HG02623 (cell line): ENCODE results near the gene TRMU.
"Not testable (repeated sequence)": the region's sequence is repeated elsewhere in the genome, so short reads cannot be mapped to it uniquely, and the experiment has no call there.

Experiments used
- ATAC-seq: cut with Tn5 transposase; IDR thresholded peaks from one replicate; pipeline ENCODE4 v1.9.1; 2021; ENCODE audit warnings: moderate library complexity; ENCODE audit not compliant: unreplicated experiment

TRMU gene

DNA sequence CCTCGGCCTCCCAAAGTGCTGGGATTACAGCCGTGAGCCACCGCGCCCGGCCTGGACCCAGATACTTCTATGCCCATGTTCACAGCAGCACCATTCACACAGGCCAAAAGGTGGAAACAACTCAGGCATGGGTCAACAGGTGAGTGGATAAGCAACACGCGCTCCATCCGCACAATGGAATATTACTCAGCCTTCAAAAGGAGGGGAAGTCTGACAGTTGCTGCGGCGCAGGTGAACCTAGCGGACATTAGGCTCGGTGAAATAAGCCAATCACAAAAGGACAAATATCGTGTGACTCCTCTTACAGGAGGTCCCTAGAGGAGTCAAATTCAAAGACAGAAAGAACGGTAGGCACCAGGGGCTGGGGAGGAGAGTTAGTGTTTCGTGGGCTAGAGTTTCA, 47.0 kb downstream of the TRMU start:
- no peak for ATAC-seq

DNA sequence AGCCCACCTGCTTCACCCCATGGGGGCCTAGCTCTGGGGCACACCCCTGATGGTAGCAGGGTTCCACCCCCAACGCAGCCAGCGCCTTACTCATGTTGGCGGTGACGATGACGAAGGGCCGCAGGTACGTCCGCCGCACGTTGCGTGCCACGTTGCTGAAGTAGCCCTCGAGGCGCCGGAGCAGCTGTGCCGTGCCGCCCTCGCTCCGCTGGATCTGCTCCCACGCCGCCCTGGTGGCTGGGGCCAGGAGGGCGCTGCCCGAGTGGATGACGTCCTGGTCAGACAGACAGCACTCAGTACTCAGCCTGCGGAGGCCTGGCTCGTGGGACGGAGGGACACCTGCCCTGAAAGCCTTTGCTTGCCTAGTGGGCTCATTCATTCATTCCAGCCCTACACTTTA, 50.8 kb downstream of the TRMU start:
- ATAC-seq: no peak

DNA sequence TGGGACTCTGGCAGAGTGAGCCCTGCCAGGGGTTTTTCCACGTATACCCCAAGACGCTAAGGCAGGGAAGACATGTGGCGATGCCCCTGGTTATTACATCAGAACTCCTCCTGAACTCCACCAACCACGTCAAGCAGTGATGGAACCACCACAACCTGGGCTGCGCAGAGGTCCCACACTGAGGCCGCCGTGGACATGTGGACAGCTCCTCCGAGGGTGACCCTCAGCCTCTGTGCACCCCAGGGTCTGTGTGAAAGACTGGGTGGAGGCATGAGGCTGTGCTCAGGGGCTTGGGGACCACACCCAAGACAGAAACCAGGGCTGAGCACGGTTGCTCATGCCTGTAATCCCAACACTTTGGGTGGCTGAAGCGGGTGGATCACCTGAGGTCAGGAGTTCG, 52.2 kb downstream of the TRMU start:
- no peak for ATAC-seq

DNA sequence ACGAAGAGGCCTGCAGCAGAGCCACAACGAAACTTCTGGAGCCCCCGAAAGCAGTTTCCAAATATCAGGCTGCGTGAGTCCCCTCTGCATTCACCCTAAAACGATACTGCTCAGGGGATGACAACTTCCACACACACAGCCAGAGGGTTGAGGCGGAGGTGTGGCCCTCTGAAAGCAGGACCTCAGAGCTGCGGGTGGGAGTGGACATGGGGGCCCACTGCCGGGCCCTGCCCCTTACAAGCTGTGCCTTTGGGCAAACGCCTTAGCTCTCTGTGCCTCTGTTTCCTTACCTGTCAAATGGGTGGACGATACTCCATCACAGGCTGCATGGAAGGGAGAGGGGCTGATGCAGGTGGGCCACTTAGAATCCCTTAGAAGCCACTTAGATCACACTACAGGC, 53.1 kb downstream of the TRMU start:
- no peak for ATAC-seq

DNA sequence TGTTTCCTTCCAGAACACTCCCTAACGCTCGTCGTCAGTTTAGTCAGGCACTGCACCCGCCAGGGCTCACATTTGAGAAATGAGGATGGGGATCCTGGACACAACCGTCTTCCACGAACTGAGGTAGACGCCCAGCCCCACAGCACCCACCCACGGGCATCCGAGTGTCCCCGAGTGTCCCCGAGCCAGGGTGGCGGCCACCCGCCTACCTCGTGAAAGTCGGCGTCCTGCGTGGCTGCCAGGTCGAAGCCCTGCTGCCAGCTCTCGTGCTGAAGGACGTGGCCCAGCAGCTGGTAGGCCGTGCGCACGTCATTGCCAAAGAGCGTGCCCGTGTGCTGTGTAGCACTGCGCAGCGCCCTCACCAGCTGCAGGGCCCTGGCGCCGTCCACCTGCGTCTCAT, 53.6 kb downstream of the TRMU start:
- no peak for ATAC-seq

DNA sequence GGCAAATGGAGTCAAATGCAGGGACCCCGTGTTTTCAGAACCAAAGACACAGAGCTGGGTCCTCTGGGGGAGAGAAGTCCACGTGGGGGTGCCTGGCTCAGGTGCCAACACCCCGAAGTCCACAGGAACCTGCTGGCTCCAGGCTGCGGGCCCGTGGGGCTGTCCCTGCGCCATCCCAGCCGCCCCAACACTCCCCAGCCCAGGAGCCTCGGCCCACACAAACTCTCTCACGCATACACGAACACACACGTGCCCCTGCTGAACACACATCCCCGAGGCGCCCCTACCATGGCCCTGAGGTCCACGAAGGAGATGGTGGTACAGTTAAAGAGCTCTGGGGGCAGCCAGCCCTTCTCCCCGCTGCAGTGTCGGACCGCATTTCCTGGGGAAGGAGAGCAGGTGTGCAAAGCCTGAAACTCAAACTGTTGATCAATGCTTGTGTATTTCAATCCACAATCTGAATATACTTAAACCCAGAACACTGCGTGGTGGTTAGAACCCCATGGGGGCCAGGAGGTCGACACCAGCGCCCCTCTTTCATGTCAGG, 54.7 kb downstream of the TRMU start:
- no peak for ATAC-seq

DNA sequence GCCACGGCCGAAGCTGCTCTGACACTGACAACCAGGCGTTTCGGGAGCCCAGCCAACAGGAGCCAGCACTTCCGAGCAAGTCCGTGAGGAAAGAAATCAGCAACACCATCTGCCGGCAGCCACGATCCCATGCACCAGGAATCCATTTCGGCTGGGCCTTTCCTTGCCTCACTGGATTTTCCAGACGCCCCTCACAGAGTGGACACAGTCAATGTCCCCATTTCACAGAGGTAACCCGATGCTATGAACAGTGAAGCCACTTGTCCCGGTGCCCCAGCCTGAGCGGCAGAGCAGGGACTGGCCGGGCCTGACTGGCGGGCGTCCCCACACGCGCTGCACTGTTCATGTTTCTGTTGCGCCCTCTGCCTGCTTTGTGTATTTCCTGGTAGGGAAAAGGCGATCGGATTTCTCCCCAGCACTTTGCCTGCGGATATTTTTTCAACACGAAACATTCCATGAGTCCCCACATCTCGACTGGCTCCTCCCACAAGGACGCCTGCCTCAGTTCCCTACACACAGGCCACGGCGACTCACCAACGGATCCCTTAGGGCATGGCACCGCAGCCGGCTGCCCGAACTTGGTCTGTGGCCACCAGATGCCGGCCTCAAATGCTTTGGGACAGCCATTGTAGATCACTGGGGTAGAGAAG, 55.3 kb downstream of the TRMU start:
- no peak for ATAC-seq

DNA sequence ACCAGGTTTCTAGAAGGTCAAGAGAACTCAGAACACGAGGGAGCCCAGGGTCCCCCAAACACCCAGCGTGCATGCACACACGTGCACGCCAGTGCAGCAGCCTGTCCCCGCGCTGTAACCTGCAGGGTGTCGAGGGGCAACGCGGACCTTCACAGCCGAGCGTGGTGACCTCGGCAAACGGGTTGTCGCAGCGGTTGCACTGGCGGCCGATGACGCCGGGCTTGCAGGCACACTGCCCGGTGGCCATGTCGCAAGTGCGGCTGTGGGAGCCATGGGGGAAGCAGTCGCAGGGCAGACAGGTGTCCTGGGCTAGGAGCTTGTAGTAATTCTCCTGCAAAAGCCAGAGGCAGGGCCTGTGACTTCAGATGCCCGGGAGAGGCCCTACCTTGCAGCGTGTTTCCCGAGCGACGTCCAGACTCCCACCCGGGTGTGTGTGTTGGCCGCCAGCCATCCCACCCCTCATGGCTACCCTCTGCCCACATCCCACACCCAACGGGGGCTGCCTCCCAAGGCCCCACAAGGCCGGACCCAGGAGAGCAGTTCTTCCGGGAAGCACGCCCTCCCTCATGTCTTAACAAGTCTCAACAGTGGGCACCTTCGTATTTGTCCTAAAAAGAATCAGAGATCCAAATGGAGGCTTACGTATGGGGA, 56.1 kb downstream of the TRMU start:
- ATAC-seq: no peak

DNA sequence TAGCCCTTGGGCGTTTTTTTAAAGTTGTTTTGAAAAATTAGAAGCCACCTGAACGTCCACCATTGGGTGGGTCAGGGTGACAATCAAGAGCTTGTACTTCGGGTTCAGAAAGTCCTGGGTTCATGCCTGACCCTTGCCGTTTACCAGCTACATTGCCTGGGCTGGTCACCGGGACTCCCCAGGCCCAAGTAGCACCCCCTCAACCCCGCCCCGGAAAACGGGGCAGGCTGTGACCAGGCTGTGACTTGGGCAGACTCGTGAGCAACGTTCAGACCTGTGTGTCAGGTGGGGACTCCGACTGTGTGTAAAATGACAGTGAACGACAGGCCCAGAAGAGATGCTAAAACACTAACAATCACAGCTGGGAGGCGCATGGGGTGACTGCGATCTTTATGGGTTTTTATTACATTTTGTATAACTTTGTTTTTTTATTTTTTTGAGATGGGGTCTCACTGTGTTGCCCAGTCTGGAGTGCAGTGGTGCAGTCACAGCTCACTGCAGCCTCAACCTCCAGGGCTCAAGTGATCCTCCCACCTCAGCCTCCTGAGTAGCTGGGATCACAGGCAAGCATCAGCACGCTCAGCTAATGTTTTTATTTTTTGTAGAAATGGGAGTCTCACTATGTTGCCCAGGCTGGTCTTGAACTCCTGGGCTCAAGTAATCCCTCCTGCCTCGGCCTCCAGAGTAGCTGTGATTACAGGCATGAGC, 56.8 kb downstream of the TRMU start:
- ATAC-seq: no peak

DNA sequence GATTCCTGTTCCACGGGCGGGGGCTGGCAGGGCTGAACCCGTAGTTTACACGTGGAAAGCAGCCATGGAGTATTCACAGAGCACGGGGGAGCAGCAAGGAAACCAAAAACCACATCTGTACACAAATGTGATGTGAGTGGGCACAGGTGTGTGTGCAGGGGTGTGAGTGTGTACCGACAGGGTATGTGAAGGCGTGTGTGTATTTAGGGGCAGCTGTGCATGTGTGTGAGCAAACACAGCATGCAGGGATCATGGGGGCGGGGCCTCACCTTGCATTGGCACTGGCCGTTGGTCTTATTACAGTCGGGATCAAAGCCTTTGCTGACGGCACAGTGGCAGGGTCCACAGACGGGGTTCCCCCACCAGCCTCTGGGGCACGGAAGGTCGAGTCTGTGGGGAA, 58.4 kb downstream of the TRMU start:
- ATAC-seq: no peak

DNA sequence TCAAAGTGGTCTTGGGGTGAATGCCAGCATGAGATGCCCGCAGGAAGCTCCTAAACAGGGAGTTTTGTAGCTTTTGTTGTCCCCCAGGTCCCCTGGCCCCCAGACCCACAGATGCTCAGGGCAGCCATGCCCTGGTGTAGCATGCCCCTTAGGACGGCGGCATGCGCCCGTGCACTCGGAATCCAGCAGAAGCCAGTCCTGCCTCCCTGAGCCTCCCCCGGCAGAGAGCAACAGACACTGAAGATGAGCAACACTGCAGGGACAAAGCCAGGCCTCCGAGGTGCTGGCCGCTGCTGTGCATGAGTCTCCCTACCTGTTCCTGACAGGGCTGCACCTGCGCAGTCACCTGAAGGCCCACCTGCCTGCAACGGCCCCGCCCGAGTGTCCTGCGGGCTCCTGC, 59.1 kb downstream of the TRMU start:
- no peak for ATAC-seq

DNA sequence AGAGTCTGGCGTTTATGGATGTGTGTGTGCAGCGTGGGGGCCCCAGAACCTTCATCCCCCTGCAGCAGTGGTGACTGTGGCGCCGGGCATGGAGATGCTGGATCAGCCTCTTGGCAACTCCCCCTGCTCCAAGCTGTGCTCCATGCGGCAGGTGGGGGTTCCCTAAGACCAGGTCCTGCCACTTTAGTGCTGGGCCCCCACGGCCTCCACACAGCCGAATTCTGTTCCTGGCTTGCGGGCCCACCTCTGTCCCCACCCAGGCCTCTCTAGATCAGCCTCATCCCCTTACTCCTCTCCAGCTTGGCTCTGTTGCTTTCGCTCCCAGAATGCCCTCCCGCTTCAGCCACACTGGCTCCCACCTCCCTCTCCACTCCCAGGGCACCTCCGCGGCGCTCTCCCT, 59.6 kb downstream of the TRMU start:
- no peak for ATAC-seq

DNA sequence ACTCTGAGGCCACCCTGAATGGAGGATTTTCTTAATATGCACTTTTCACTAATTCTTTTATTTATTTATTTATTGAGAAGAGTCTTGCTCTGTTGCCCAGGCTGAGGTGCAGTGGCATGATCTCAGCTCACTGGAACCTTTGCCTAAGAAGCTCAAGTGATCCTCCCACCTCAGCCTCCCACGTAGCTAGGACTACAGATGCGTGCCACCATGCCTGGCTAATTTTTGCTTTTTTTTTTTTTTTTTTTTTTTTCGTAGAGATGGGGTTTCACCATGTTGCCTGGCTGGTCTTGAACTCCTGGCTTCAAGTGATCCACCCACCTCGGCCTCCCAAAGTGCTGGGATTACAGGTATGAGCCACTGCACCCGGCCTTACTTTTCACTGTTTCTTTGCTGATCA, 61.5 kb downstream of the TRMU start:
- not testable (repeated sequence) for ATAC-seq

DNA sequence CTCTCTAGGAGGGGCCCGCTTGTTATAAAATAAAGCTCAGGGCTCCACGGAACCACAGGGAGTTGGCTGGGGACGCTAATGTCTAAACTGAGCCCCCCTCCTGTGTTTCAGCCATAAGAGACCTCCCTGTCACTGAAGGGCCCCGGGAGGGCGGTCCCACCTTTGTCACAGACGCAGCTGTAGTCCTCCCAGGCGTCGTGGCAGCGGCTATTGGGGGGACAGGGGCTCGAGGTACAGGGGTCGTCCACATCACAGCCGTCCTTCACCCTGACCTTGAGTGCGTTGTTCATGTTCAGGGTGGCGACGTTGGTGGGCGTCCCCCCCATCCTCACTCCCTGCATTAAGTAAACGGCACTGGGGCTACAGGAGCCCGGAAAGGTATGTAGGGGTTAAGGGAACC, 62.0 kb downstream of the TRMU start:
- ATAC-seq: no peak

DNA sequence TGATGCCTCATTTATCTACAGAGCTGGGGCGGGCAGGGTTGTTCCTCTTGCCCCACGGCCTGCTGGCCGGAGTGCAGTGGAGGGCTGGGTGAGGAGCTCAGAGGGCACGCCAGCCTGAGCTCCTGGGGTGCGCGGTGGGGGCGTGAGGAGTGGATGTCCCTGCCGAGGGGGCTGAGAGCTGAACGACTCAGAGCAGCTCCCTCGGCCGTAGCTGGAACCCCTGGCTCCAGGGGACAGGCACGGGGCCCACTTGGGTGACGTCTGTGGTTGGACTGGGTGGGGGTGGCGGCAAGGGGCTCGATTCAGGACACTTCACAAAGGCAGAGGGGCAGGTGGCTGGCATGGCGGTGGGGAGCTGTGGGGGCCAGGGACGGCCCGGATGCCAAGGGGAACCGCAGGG, 62.4 kb downstream of the TRMU start:
- ATAC-seq: no peak

DNA sequence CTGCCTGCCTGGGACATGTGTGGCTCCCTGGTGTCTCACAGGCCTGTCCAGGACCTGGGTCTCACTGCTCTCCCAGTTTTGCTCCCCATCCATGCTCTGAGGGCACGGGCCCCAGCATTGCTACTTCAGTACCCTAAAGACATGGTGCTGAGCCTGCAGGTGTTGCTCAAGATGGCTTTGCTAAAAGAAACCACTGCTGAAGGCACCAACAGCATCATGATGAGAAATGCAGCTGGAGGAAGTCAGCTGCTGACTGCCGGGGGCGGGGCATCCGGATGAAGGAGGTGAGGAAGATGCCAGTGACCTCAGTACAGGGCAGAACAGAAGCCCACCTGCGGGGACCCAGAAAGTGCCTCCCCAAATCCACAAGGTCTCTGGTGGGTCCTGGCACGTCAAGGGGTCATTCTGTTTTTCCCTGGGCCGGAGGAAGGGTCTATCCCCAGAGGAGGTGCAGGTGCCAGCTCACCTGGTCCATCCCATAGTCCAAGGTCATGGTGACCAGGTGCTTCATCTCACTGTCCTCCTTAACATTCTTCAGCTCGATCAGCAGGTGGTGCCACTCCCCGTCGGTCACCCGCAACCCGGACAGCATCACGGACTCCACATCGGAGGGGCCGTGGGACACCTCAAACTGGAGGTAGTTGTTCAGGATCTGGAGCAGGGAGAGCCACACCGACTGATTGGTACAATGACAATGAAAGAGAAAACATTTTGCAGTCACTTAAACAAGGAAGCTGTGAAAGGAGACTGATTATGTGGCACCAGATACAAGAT, 63.9 kb downstream of the TRMU start:
- ATAC-seq: no peak

DNA sequence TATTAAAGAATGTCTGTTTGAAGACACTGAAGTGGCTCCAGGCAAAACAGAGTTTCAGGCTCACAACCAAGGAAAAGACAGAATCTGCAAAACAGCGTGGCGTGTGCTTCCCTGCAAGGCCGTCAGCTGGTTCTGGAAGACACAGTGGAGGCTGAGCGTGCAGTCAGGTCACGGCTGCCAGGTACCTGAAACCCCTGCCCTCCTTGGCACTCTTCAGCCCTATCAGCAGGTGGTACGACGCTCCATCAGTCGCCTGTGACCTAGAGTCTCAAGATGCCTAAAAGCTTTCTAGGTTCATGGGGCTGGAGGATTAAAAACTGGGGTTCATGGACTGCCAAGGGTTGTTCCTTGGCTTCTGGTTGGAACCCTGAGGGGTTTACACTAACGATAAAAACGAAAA, 65.9 kb downstream of the TRMU start:
- no peak for ATAC-seq

DNA sequence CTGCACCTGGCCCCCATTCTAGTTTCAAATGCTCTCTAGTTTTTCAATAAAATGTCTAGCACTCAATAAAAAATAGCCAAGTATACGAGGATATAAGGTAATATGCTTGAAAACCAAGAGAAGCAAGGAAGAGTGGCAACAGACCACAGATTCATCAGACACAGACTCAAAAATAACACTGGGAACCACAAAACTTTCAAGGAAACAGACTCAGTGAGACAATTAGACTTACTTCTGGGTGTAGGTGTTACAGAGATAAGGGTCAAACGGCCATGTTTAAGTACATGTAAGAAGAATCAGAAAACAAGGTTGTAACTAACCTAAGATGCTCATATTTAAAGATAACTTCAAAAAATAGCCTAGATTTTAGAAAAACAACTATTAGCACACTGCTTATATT, 67.0 kb downstream of the TRMU start:
- ATAC-seq: no peak

DNA sequence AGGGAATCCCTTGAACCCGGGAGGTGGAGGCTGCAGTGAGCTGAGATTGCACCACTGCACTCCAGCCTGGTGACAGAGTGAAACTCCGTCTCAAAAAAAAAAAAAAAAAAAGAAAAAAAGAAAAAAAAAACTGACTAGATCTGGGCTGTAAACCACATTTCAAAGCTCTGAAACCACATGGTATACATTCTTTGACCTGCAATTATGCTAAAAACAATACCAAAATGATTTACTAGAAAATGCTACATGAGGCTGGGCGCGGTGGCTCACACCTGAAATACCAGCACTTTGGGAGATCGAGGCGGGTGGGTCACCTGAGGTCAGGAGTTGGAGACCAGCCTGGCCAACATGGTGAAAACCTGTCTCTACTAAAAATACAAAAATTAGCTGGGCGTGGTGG, 68.4 kb downstream of the TRMU start:
- not testable (repeated sequence) for ATAC-seq

DNA sequence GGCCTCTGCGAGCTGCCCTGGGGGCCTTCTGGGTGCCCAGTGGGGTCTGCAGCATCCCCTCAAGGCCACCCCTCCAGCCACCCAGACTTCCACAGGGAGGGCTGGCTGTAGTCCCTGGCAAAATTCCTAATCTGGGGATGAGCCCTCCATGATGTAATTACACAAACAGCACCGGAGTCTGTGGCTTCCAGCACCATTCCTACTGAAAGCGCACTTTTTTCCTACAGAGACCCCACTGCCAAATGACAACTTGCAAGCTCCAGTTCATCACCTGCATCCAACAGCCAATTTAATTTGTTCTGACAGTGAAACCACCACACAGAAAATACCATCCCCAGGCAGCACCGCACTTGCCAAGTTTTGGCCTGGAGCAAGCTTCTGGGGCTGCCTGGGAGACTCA, 70.4 kb downstream of the TRMU start:
- ATAC-seq: no peak

DNA sequence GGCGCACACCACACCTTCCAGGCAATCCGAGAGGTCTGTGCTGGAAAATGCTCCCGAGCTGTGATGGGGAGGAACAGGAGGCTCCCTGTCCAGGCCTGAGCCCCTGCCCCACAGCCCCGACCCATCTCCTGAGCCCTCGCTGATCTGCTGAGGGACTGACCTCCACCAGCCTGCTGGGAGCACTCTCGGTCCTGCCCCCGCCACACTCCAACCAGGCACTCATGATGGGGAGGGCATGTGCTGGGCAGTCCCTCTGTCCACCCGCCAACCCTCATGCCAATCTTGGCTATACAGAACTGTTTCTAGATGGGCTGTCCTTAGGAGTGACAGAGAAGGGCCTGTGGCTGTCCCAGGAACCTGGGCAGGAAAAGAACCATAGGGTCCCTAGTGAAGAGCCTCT, 70.8 kb downstream of the TRMU start:
- no peak for ATAC-seq
